Endothelial cell of umbilical vein (primary cell): ENCODE data around the gene NR5A2. TPM values are rescaled to one million over a fixed set of nuclear protein-coding genes. Genes with fewer than 3 reads are reported as not detected.

Source experiments
- BruUV-seq: library from RNA; stranded (reverse); fragments of 400-500 nt; replicated peaks from 2 replicates; lab custom pipeline; 2021; lab: Mats Ljungman, UMichigan
- CTCF ChIA-PET: fragments of 300-600, 350-600 bp; sonication (Branson Sonifier 250); formaldehyde crosslinking; loops from one replicate; lab custom pipeline; 2021; ENCODE audit warnings: antibody characterized with exemption, inconsistent platforms; lab: Charles Lee
- POLR2A ChIA-PET: fragments of 300-600, 350-600 bp; sonication (Branson Sonifier 250); formaldehyde crosslinking; loops from one replicate; lab custom pipeline; 2021; ENCODE audit warnings: antibody characterized with exemption, inconsistent platforms; lab: Charles Lee
- DNase-seq: peaks from one replicate; pipeline ENCODE4 v3.0.0-alpha.2; 2011; ENCODE audit warnings: low read depth, low spot score
- FAIRE-seq: peaks from 2 replicates; lab custom pipeline; 2011; peaks lifted over from hg19 to GRCh38; lab: Jason Lieb, UNC
- H2AFZ ChIP-seq: 2 replicates; pipeline ENCODE4 v1.6.0; 2012; ENCODE audit warnings: low read depth, low read length, control low read depth, inconsistent platforms
- H3K27ac ChIP-seq: 2 replicates; pipeline ENCODE4 v1.5.1; 2011; ENCODE audit warnings: low read depth, mild to moderate bottlenecking, control low read depth, low read length, moderate library complexity; ENCODE audit not compliant: insufficient read depth
- H3K27me3 ChIP-seq, 2 experiments: 2 replicates each; pipeline versions ENCODE4 v1.6.0 to v1.6.1; 2011; ENCODE audit warnings: low read length in 2 of 2, mixed read lengths in 1 of 2; ENCODE audit not compliant: control insufficient read depth in 2 of 2, insufficient read depth in 2 of 2
- H3K36me3 ChIP-seq, 2 experiments: 2 replicates in 1 of 2; 3 replicates in 1 of 2; pipeline ENCODE4 v1.5.1; 2011; ENCODE audit warnings: low read length in 2 of 2, mild to moderate bottlenecking in 1 of 2, moderate library complexity in 1 of 2; ENCODE audit not compliant: control insufficient read depth in 2 of 2, insufficient read depth in 2 of 2; ENCODE audit errors: extremely low read depth in 1 of 2
- H3K4me1 ChIP-seq: 3 replicates; pipeline ENCODE4 v1.5.1; 2011; ENCODE audit warnings: mild to moderate bottlenecking, low read length; ENCODE audit not compliant: control insufficient read depth, insufficient read depth; ENCODE audit errors: extremely low read depth
- H3K4me2 ChIP-seq: 2 replicates; pipeline ENCODE4 v1.6.1; 2011; ENCODE audit warnings: low read length, control low read depth, mixed read lengths; ENCODE audit not compliant: insufficient read depth
- H3K4me3 ChIP-seq, 3 experiments: fragments of 200-600 bp in 1 of 3; sonication (generic), shearing (Covaris generic) in 1 of 3; replicated peaks in 1 of 3; 2 replicates each; pipeline ENCODE4 v1.5.1; 2011 to 2016; ENCODE audit warnings: control low read depth in 3 of 3, low read length in 3 of 3, mild to moderate bottlenecking in 2 of 3, inconsistent platforms in 1 of 3, low read depth in 1 of 3, moderate library complexity in 1 of 3; ENCODE audit not compliant: insufficient read depth in 1 of 3
- H3K79me2 ChIP-seq: 2 replicates; pipeline ENCODE4 v1.6.0; 2012; ENCODE audit warnings: low read length, inconsistent platforms; ENCODE audit not compliant: control insufficient read depth, insufficient read depth
- H3K9ac ChIP-seq: replicated peaks from 2 replicates; pipeline ENCODE3; 2011; ENCODE audit warnings: low read length, control low read depth; ENCODE audit not compliant: insufficient read depth; ENCODE audit errors: extremely low read depth
- H3K9me1 ChIP-seq: replicated peaks from 3 replicates; pipeline ENCODE4 v1.6.0; 2011; ENCODE audit warnings: mild to moderate bottlenecking, low read length; ENCODE audit not compliant: control insufficient read depth, insufficient read depth; ENCODE audit errors: extremely low read depth
- H3K9me3 ChIP-seq: replicated peaks from 2 replicates; pipeline ENCODE4 v1.5.1; 2012; ENCODE audit warnings: low read length, inconsistent platforms; ENCODE audit not compliant: control insufficient read depth, insufficient read depth
- H4K20me1 ChIP-seq: replicated peaks from 2 replicates; pipeline ENCODE3; 2011; ENCODE audit warnings: mild to moderate bottlenecking, low read length; ENCODE audit not compliant: control insufficient read depth, insufficient read depth; ENCODE audit errors: extremely low read depth
- EZH2 ChIP-seq: IDR thresholded peaks from 2 replicates; pipeline ENCODE4 v1.6.1; 2012; ENCODE audit warnings: borderline replicate concordance, low read depth, mild to moderate bottlenecking, moderate library complexity, low read length, inconsistent platforms; ENCODE audit not compliant: severe bottlenecking
- FOS ChIP-seq: IDR thresholded peaks from 2 replicates; pipeline ENCODE4 v1.6.1; 2011; ENCODE audit warnings: mild to moderate bottlenecking, low read length, moderate library complexity, borderline replicate concordance; ENCODE audit not compliant: insufficient read depth
- GATA2 ChIP-seq: IDR thresholded peaks from 2 replicates; pipeline ENCODE4 v1.7.0; 2011; ENCODE audit warnings: low read depth, mild to moderate bottlenecking, moderate library complexity, mixed read lengths, low read length; ENCODE audit not compliant: insufficient read length, insufficient read depth
- JUN ChIP-seq: IDR thresholded peaks from 2 replicates; pipeline ENCODE4 v1.6.1; 2011; ENCODE audit warnings: borderline replicate concordance, low read depth; ENCODE audit not compliant: insufficient read length, insufficient read depth
- MAX ChIP-seq: IDR thresholded peaks from 2 replicates; pipeline ENCODE4 v1.6.1; 2011; ENCODE audit not compliant: insufficient read depth, insufficient read length
- MYC ChIP-seq: IDR thresholded peaks from one replicate; pipeline ENCODE4 v1.6.1; 2011; ENCODE audit warnings: mild to moderate bottlenecking, low read depth, low read length
- POLR2A ChIP-seq: IDR thresholded peaks from 2 replicates; pipeline ENCODE4 v1.6.1; 2012; ENCODE audit warnings: low read depth, mild to moderate bottlenecking, control low read depth, low read length
- POLR2AphosphoS5 ChIP-seq: IDR thresholded peaks from 2 replicates; pipeline ENCODE4 v1.6.1; 2012; ENCODE audit warnings: low read depth, mild to moderate bottlenecking, control low read depth, low read length, moderate library complexity; ENCODE audit not compliant: insufficient read depth
- dilution Hi-C: fragments of 300-500 bp; cut with MboI; formaldehyde crosslinking; loops from one replicate; pipeline ENCODE4 v1.15.0; 2019; ENCODE audit warnings: low sequenced_read_pairs; ENCODE audit not compliant: extremely low pct_ligation_motif_present
- intact Hi-C: fragments of 100-400 bp; cut with micrococcal nuclease; formaldehyde crosslinking; loops from one replicate; pipeline ENCODE4 v1.10.0; 2022
- polyA plus RNA-seq, 4 experiments: library from polyadenylated mRNA; depleted of rRNA in 3 of 4; stranded (reverse) in 3 of 4; unstranded in 1 of 4; fragments of >200 nt; gene quantifications; 2 replicates each; pipeline versions ENCODE4 v1.2.1 to v1.2.3, GENCODE V29; 2011 to 2012; ENCODE audit warnings: missing spikeins in 1 of 4
- total RNA-seq: library from RNA; stranded (reverse); gene quantifications from 2 replicates; pipeline ENCODE4 v1.2.3, GENCODE V29; 2021
- TF ChIP-seq, protein P1 (sequence below), 2 donors: IDR thresholded peaks; 1 replicate in 1 of 2; 2 replicates in 1 of 2; pipeline ENCODE4 v1.5.1; 2011; ENCODE audit warnings: low read length in 2 of 2, mild to moderate bottlenecking in 2 of 2, moderate library complexity in 2 of 2, control low read depth in 1 of 2, inconsistent platforms in 1 of 2, low read depth in 1 of 2; ENCODE audit not compliant: insufficient read depth in 1 of 2; ENCODE audit errors: extremely low read depth in 1 of 2

NR5A2 gene
- total and polyA plus RNA-seq, 2 donors (not counting 3 experiments of a cell fraction or from before 2014, with no cell fraction given): 3.4 to 12.1 TPM

- Histone ChIP-seq H4K20me1 (no peaks in the 10 kb centered on the region), H3K4me3 (peak overlapping the region in 2 of 3 experiments; percentile 8 to 33), H3K9me1 (no peaks in the 10 kb centered on the region), H2AFZ (no peak overlapping the region), H3K79me2 (no peaks in the 10 kb centered on the region), H3K27me3 (peaks cover 32 to 92% of the 10 kb centered on the region in 2 experiments), H3K27ac (no peak overlapping the region), H3K4me2 (peak overlapping the region; percentile 34), H3K9me3 (no peaks in the 10 kb centered on the region), H3K9ac (no peak overlapping the region), H3K4me1 (peaks cover 8% of the 10 kb centered on the region), H3K36me3 (no peaks in the 10 kb centered on the region)
- DNase-seq (peak; percentile 38), FAIRE-seq (peak; percentile 63)
- CTCF ChIA-PET: interaction anchor here (1.1 to 7.3 kb wide), 5 partner anchors 104 to 350 kb away, joined by 3 to 59 read pairs (median 3); no protein-coding TSS in a partner anchor
- POLR2A ChIA-PET: interaction anchor here (1.0 kb wide), 1 partner anchor 41 kb away, joined by 3 read pairs; no protein-coding TSS in a partner anchor
- TF ChIP-seq, protein P1, sequence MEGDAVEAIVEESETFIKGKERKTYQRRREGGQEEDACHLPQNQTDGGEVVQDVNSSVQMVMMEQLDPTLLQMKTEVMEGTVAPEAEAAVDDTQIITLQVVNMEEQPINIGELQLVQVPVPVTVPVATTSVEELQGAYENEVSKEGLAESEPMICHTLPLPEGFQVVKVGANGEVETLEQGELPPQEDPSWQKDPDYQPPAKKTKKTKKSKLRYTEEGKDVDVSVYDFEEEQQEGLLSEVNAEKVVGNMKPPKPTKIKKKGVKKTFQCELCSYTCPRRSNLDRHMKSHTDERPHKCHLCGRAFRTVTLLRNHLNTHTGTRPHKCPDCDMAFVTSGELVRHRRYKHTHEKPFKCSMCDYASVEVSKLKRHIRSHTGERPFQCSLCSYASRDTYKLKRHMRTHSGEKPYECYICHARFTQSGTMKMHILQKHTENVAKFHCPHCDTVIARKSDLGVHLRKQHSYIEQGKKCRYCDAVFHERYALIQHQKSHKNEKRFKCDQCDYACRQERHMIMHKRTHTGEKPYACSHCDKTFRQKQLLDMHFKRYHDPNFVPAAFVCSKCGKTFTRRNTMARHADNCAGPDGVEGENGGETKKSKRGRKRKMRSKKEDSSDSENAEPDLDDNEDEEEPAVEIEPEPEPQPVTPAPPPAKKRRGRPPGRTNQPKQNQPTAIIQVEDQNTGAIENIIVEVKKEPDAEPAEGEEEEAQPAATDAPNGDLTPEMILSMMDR (IDR thresholded peaks at IDR 0.05; ENCODE audit: extremely low read depth in 1 of 2, insufficient read depth in 1 of 2, low read depth in 1 of 2, low read length in 2 of 2): no peak
- TF ChIP-seq FOS: no peak
- no peak for TF ChIP-seq EZH2
- no peak for TF ChIP-seq POLR2AphosphoS5
- TF ChIP-seq GATA2: no peak
- TF ChIP-seq POLR2A: no peak
- no peak for TF ChIP-seq MYC
- no peak for TF ChIP-seq JUN
- TF ChIP-seq MAX: no peak
- dilution Hi-C loops: no loop called here
- no TSS peak for BruUV-seq
- intact Hi-C loops: loop anchor here (5.0 kb wide), 3 partner anchors 253 to 377 kb away; partner anchors contain the start of gene ZNF281
Measured at GRCh38 chr1:200034761-200035396, 7.4 kb downstream of the NR5A2 start.
